Endothelial cell of umbilical vein (primary cell): ENCODE results near the gene ZNF253. TPM values are rescaled to one million over a fixed set of nuclear protein-coding genes. Genes with fewer than 3 reads are reported as not detected.

Source experiments
- BruUV-seq: library from RNA; stranded (reverse); fragments of 400-500 nt; replicated peaks from 2 replicates; lab custom pipeline; 2021; lab: Mats Ljungman, UMichigan
- CTCF ChIA-PET: fragments of 300-600, 350-600 bp; sonication (Branson Sonifier 250); formaldehyde crosslinking; loops from one replicate; lab custom pipeline; 2021; ENCODE audit warnings: antibody characterized with exemption, inconsistent platforms; lab: Charles Lee
- POLR2A ChIA-PET: fragments of 300-600, 350-600 bp; sonication (Branson Sonifier 250); formaldehyde crosslinking; loops from one replicate; lab custom pipeline; 2021; ENCODE audit warnings: antibody characterized with exemption, inconsistent platforms; lab: Charles Lee
- DNase-seq: peaks from one replicate; pipeline ENCODE4 v3.0.0-alpha.2; 2011; ENCODE audit warnings: low read depth, low spot score
- FAIRE-seq: peaks from 2 replicates; lab custom pipeline; 2011; peaks lifted over from hg19 to GRCh38; lab: Jason Lieb, UNC
- H2AFZ ChIP-seq: 2 replicates; pipeline ENCODE4 v1.6.0; 2012; ENCODE audit warnings: low read depth, low read length, control low read depth, inconsistent platforms
- H3K27ac ChIP-seq: 2 replicates; pipeline ENCODE4 v1.5.1; 2011; ENCODE audit warnings: low read depth, mild to moderate bottlenecking, control low read depth, low read length, moderate library complexity; ENCODE audit not compliant: insufficient read depth
- H3K27me3 ChIP-seq, 2 experiments: 2 replicates each; pipeline versions ENCODE4 v1.6.0 to v1.6.1; 2011; ENCODE audit warnings: low read length in 2 of 2, mixed read lengths in 1 of 2; ENCODE audit not compliant: control insufficient read depth in 2 of 2, insufficient read depth in 2 of 2
- H3K36me3 ChIP-seq, 2 experiments: 2 replicates in 1 of 2; 3 replicates in 1 of 2; pipeline ENCODE4 v1.5.1; 2011; ENCODE audit warnings: low read length in 2 of 2, mild to moderate bottlenecking in 1 of 2, moderate library complexity in 1 of 2; ENCODE audit not compliant: control insufficient read depth in 2 of 2, insufficient read depth in 2 of 2; ENCODE audit errors: extremely low read depth in 1 of 2
- H3K4me1 ChIP-seq: 3 replicates; pipeline ENCODE4 v1.5.1; 2011; ENCODE audit warnings: mild to moderate bottlenecking, low read length; ENCODE audit not compliant: control insufficient read depth, insufficient read depth; ENCODE audit errors: extremely low read depth
- H3K4me2 ChIP-seq: 2 replicates; pipeline ENCODE4 v1.6.1; 2011; ENCODE audit warnings: low read length, control low read depth, mixed read lengths; ENCODE audit not compliant: insufficient read depth
- H3K4me3 ChIP-seq, 3 experiments: fragments of 200-600 bp in 1 of 3; sonication (generic), shearing (Covaris generic) in 1 of 3; replicated peaks in 1 of 3; 2 replicates each; pipeline ENCODE4 v1.5.1; 2011 to 2016; ENCODE audit warnings: control low read depth in 3 of 3, low read length in 3 of 3, mild to moderate bottlenecking in 2 of 3, inconsistent platforms in 1 of 3, low read depth in 1 of 3, moderate library complexity in 1 of 3; ENCODE audit not compliant: insufficient read depth in 1 of 3
- H3K79me2 ChIP-seq: 2 replicates; pipeline ENCODE4 v1.6.0; 2012; ENCODE audit warnings: low read length, inconsistent platforms; ENCODE audit not compliant: control insufficient read depth, insufficient read depth
- H3K9ac ChIP-seq: replicated peaks from 2 replicates; pipeline ENCODE3; 2011; ENCODE audit warnings: low read length, control low read depth; ENCODE audit not compliant: insufficient read depth; ENCODE audit errors: extremely low read depth
- H3K9me1 ChIP-seq: replicated peaks from 3 replicates; pipeline ENCODE4 v1.6.0; 2011; ENCODE audit warnings: mild to moderate bottlenecking, low read length; ENCODE audit not compliant: control insufficient read depth, insufficient read depth; ENCODE audit errors: extremely low read depth
- H3K9me3 ChIP-seq: replicated peaks from 2 replicates; pipeline ENCODE4 v1.5.1; 2012; ENCODE audit warnings: low read length, inconsistent platforms; ENCODE audit not compliant: control insufficient read depth, insufficient read depth
- H4K20me1 ChIP-seq: replicated peaks from 2 replicates; pipeline ENCODE3; 2011; ENCODE audit warnings: mild to moderate bottlenecking, low read length; ENCODE audit not compliant: control insufficient read depth, insufficient read depth; ENCODE audit errors: extremely low read depth
- EZH2 ChIP-seq: IDR thresholded peaks from 2 replicates; pipeline ENCODE4 v1.6.1; 2012; ENCODE audit warnings: borderline replicate concordance, low read depth, mild to moderate bottlenecking, moderate library complexity, low read length, inconsistent platforms; ENCODE audit not compliant: severe bottlenecking
- FOS ChIP-seq: IDR thresholded peaks from 2 replicates; pipeline ENCODE4 v1.6.1; 2011; ENCODE audit warnings: mild to moderate bottlenecking, low read length, moderate library complexity, borderline replicate concordance; ENCODE audit not compliant: insufficient read depth
- GATA2 ChIP-seq: IDR thresholded peaks from 2 replicates; pipeline ENCODE4 v1.7.0; 2011; ENCODE audit warnings: low read depth, mild to moderate bottlenecking, moderate library complexity, mixed read lengths, low read length; ENCODE audit not compliant: insufficient read length, insufficient read depth
- JUN ChIP-seq: IDR thresholded peaks from 2 replicates; pipeline ENCODE4 v1.6.1; 2011; ENCODE audit warnings: borderline replicate concordance, low read depth; ENCODE audit not compliant: insufficient read length, insufficient read depth
- MYC ChIP-seq: IDR thresholded peaks from one replicate; pipeline ENCODE4 v1.6.1; 2011; ENCODE audit warnings: mild to moderate bottlenecking, low read depth, low read length
- POLR2A ChIP-seq: IDR thresholded peaks from 2 replicates; pipeline ENCODE4 v1.6.1; 2012; ENCODE audit warnings: low read depth, mild to moderate bottlenecking, control low read depth, low read length
- POLR2AphosphoS5 ChIP-seq: IDR thresholded peaks from 2 replicates; pipeline ENCODE4 v1.6.1; 2012; ENCODE audit warnings: low read depth, mild to moderate bottlenecking, control low read depth, low read length, moderate library complexity; ENCODE audit not compliant: insufficient read depth
- dilution Hi-C: fragments of 300-500 bp; cut with MboI; formaldehyde crosslinking; loops from one replicate; pipeline ENCODE4 v1.15.0; 2019; ENCODE audit warnings: low sequenced_read_pairs; ENCODE audit not compliant: extremely low pct_ligation_motif_present
- intact Hi-C: fragments of 100-400 bp; cut with micrococcal nuclease; formaldehyde crosslinking; loops from one replicate; pipeline ENCODE4 v1.10.0; 2022
- polyA plus RNA-seq, 4 experiments: library from polyadenylated mRNA; depleted of rRNA in 3 of 4; stranded (reverse) in 3 of 4; unstranded in 1 of 4; fragments of >200 nt; gene quantifications; 2 replicates each; pipeline versions ENCODE4 v1.2.1 to v1.2.3, GENCODE V29; 2011 to 2012; ENCODE audit warnings: missing spikeins in 1 of 4
- total RNA-seq: library from RNA; stranded (reverse); gene quantifications from 2 replicates; pipeline ENCODE4 v1.2.3, GENCODE V29; 2021
- TF ChIP-seq, protein P1 (sequence below), 2 donors: IDR thresholded peaks; 1 replicate in 1 of 2; 2 replicates in 1 of 2; pipeline ENCODE4 v1.5.1; 2011; ENCODE audit warnings: low read length in 2 of 2, mild to moderate bottlenecking in 2 of 2, moderate library complexity in 2 of 2, control low read depth in 1 of 2, inconsistent platforms in 1 of 2, low read depth in 1 of 2; ENCODE audit not compliant: insufficient read depth in 1 of 2; ENCODE audit errors: extremely low read depth in 1 of 2
- TF ChIP-seq, protein P2 (sequence below): IDR thresholded peaks from 2 replicates; pipeline ENCODE4 v1.6.1; 2011; ENCODE audit not compliant: insufficient read depth, insufficient read length

The ZNF253 gene
- total and polyA plus RNA-seq, 2 donors (not counting 3 experiments of a cell fraction or from before 2014, with no cell fraction given): 0.86 to 8.4 TPM

DNA sequence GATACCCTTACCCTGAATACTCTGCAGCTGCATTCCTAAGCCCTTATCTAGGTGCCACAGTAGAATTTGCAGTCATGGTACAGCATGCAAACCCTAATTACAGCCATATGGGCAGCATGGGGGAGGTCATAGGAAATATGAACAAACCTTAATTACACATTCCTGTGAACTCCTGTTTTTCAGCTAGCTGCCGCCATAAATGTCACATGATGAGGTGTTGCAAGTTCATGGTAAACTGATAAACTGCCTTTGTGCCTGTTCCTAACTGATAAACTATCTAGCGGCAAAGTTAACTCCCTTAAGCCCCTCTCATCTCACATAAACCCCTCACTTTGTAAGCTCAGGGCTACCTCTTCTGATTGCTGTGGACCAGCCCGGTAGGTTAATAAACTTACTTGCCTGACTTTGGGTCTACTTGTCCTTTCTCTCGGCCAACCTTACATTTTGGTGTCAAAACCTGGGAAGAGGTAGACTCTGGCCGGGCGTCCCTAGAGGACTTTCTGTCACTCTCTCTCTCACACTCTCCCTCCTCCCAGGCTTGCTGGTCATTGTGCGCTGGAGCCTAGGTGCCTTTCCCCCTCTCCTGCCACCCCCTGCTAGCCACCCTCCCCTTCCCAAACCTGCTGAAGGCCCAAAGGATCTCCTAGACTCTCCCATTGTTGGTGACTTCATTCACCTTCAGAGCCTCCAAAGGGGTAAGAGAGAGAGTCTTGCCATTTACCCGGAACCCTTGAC, 78.3 kb downstream of the ZNF253 start:
- no peak for FAIRE-seq
- dilution Hi-C loops: no loop called here
- BruUV-seq: no TSS peak

More for the DNA sequence above, 78.3 kb downstream of the ZNF253 start:
- Histone ChIP-seq H3K9ac (no peak overlapping the region), H3K79me2 (no peaks in the 10 kb centered on the region), H4K20me1 (no peaks in the 10 kb centered on the region), H3K4me1 (no peaks in the 10 kb centered on the region), H3K27me3 (no peaks in the 10 kb centered on the region), H3K4me3 (no peak overlapping the region), H3K36me3 (no peaks in the 10 kb centered on the region), H3K9me1 (no peaks in the 10 kb centered on the region), H3K9me3 (peaks cover 2% of the 10 kb centered on the region), H3K27ac (no peak overlapping the region), H3K4me2 (no peak overlapping the region), H2AFZ (no peak overlapping the region)
- intact Hi-C loops: no loop called here
- ChIA-PET POLR2A (no interaction called here), CTCF (no interaction called here)
- DNase-seq: no peak
- TF ChIP-seq FOS (no peak), JUN (no peak), MYC (no peak), POLR2A (no peak), GATA2 (no peak), EZH2 (no peak), POLR2AphosphoS5 (no peak)
- TF ChIP-seq, protein P1, sequence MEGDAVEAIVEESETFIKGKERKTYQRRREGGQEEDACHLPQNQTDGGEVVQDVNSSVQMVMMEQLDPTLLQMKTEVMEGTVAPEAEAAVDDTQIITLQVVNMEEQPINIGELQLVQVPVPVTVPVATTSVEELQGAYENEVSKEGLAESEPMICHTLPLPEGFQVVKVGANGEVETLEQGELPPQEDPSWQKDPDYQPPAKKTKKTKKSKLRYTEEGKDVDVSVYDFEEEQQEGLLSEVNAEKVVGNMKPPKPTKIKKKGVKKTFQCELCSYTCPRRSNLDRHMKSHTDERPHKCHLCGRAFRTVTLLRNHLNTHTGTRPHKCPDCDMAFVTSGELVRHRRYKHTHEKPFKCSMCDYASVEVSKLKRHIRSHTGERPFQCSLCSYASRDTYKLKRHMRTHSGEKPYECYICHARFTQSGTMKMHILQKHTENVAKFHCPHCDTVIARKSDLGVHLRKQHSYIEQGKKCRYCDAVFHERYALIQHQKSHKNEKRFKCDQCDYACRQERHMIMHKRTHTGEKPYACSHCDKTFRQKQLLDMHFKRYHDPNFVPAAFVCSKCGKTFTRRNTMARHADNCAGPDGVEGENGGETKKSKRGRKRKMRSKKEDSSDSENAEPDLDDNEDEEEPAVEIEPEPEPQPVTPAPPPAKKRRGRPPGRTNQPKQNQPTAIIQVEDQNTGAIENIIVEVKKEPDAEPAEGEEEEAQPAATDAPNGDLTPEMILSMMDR (IDR thresholded peaks at IDR 0.05; ENCODE audit: extremely low read depth in 1 of 2, insufficient read depth in 1 of 2, low read depth in 1 of 2, low read length in 2 of 2): no peak
- TF ChIP-seq, protein P2, sequence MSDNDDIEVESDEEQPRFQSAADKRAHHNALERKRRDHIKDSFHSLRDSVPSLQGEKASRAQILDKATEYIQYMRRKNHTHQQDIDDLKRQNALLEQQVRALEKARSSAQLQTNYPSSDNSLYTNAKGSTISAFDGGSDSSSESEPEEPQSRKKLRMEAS: no peak

Other genes starting within 250 kb of the ZNF253 start
- not detected in 2 replicates for gene PBX4, start 247.2 kb upstream of the ZNF253 start, total RNA-seq
- gene PBX4, start 247.2 kb upstream of the ZNF253 start, polyA plus RNA-seq: not detected in 2 replicates
- gene LPAR2, start 237.7 kb upstream of the ZNF253 start, total RNA-seq: 5.0 and 5.1 TPM in 2 replicates
- 4.7 and 6.3 TPM in 2 replicates for gene LPAR2, start 237.7 kb upstream of the ZNF253 start, polyA plus RNA-seq
- 19.8 and 26.0 TPM in 2 replicates for gene GMIP, start 222.2 kb upstream of the ZNF253 start, total RNA-seq
- 7.8 and 7.9 TPM in 2 replicates for gene GMIP, start 222.2 kb upstream of the ZNF253 start, polyA plus RNA-seq
- gene ATP13A1, start 202.2 kb upstream of the ZNF253 start, total RNA-seq: 48.7 and 56.8 TPM in 2 replicates
- gene ATP13A1, start 202.2 kb upstream of the ZNF253 start, polyA plus RNA-seq: 36.9 and 44.9 TPM in 2 replicates
- 10.6 and 12.8 TPM in 2 replicates for gene ZNF101, start 197.0 kb upstream of the ZNF253 start, total RNA-seq
- 2.8 TPM in 2 replicates for gene ZNF101, start 197.0 kb upstream of the ZNF253 start, polyA plus RNA-seq
- gene ZNF14, start 132.8 kb upstream of the ZNF253 start, total RNA-seq: 2.1 and 2.6 TPM in 2 replicates
- gene ZNF14, start 132.8 kb upstream of the ZNF253 start, polyA plus RNA-seq: 0.53 and 0.65 TPM in 2 replicates
- gene ZNF506, start 44.1 kb upstream of the ZNF253 start, total RNA-seq: 5.6 and 10.7 TPM in 2 replicates
- 4.8 and 6.4 TPM in 2 replicates for gene ZNF506, start 44.1 kb upstream of the ZNF253 start, polyA plus RNA-seq
- gene ZNF93, start 35.1 kb downstream of the ZNF253 start, total RNA-seq: 5.6 and 9.9 TPM in 2 replicates
- 8.1 and 8.9 TPM in 2 replicates for gene ZNF93, start 35.1 kb downstream of the ZNF253 start, polyA plus RNA-seq
- 3.4 TPM in 2 replicates for gene ZNF682, start 173.6 kb downstream of the ZNF253 start, total RNA-seq
- 2.3 and 2.8 TPM in 2 replicates for gene ZNF682, start 173.6 kb downstream of the ZNF253 start, polyA plus RNA-seq
- 0.39 and 4.1 TPM in 2 replicates for gene ZNF90, start 212.1 kb downstream of the ZNF253 start, total RNA-seq
- 0.92 and 1.0 TPM in 2 replicates for gene ZNF90, start 212.1 kb downstream of the ZNF253 start, polyA plus RNA-seq